Hepatocyte (in vitro differentiated cells): ENCODE measurements around the gene NKIRAS2. TPM values are rescaled to one million over a fixed set of nuclear protein-coding genes. Genes with fewer than 3 reads are reported as not detected.

Experiments used
- DNase-seq: peaks from one replicate; pipeline ENCODE4 v3.0.0-alpha.2; 2016; ENCODE audit warnings: low spot score
- H2AFZ ChIP-seq: fragments of 200-600 bp; sonication (generic); 2 replicates; pipeline ENCODE4 v1.6.0; 2016; ENCODE audit warnings: antibody characterized with exemption, mild to moderate bottlenecking
- H3K27ac ChIP-seq: fragments of 200-600 bp; sonication (generic); 2 replicates; pipeline ENCODE4 v1.5.1; 2016; ENCODE audit warnings: mild to moderate bottlenecking
- H3K27me3 ChIP-seq: fragments of 200-600 bp; sonication (generic); 2 replicates; pipeline ENCODE4 v1.6.1; 2016
- H3K36me3 ChIP-seq: fragments of 200-600 bp; sonication (generic); replicated peaks from 2 replicates; pipeline ENCODE4 v1.5.1; 2016; ENCODE audit warnings: low read depth; ENCODE audit not compliant: insufficient read depth
- H3K4me1 ChIP-seq: fragments of 200-600 bp; sonication (generic); 2 replicates; pipeline ENCODE4 v1.5.1; 2016; ENCODE audit warnings: mild to moderate bottlenecking, moderate library complexity; ENCODE audit not compliant: insufficient read depth
- H3K4me2 ChIP-seq: fragments of 200-600 bp; sonication (generic); 2 replicates; pipeline ENCODE4 v1.6.0; 2016
- H3K4me3 ChIP-seq: fragments of 200-600 bp; sonication (generic); 2 replicates; pipeline ENCODE4 v1.5.1; 2016; ENCODE audit warnings: mild to moderate bottlenecking
- H3K79me2 ChIP-seq: fragments of 200-600 bp; sonication (generic); 2 replicates; pipeline ENCODE4 v1.6.0; 2017; ENCODE audit warnings: mild to moderate bottlenecking
- H3K9me2 ChIP-seq: fragments of 200-600 bp; sonication (generic); replicated peaks from 2 replicates; pipeline ENCODE4 v1.6.0; 2017; ENCODE audit warnings: mild to moderate bottlenecking; ENCODE audit not compliant: insufficient read depth
- H3K9me3 ChIP-seq: fragments of 200-600 bp; sonication (generic); 2 replicates; pipeline ENCODE4 v1.5.1; 2016; ENCODE audit warnings: low read depth, mild to moderate bottlenecking
- H4K20me1 ChIP-seq: fragments of 200-600 bp; sonication (generic); 2 replicates; pipeline ENCODE4 v1.6.0; 2016; ENCODE audit warnings: mild to moderate bottlenecking; ENCODE audit not compliant: insufficient read depth, poor library complexity, severe bottlenecking
- CTCF ChIP-seq: fragments of 200-600 bp; sonication (generic); IDR thresholded peaks from 2 replicates; pipeline ENCODE4 v1.5.1; 2016; ENCODE audit warnings: antibody characterized with exemption, mild to moderate bottlenecking; ENCODE audit not compliant: poor library complexity
- EZH2 ChIP-seq: fragments of 200-600 bp; sonication (generic); IDR thresholded peaks from 2 replicates; pipeline ENCODE4 v1.6.1; 2016; ENCODE audit warnings: antibody characterized with exemption, mild to moderate bottlenecking, borderline replicate concordance
- EZH2phosphoT487 ChIP-seq: fragments of 200-600 bp; sonication (generic); IDR thresholded peaks from one replicate; pipeline ENCODE4 v1.6.1; 2018; ENCODE audit warnings: antibody characterized with exemption, mild to moderate bottlenecking, low read depth, moderate library complexity; ENCODE audit not compliant: unreplicated experiment, severe bottlenecking
- WGBS: methylation state at CpG from one replicate; pipeline ENCODE4 v1.1.6; 2016; ENCODE audit warnings: low lambda C conversion rate; ENCODE audit errors: missing lambda C conversion rate; 5-methylcytosine and 5-hydroxymethylcytosine counted together
- polyA plus RNA-seq: library from polyadenylated mRNA; unstranded; fragments of >200 nt; fragmentation: Nextera tagmentation; extraction: Ambion mirVana; gene quantifications from 2 replicates; pipeline ENCODE4 v1.2.1, GENCODE V29; 2016
- total RNA-seq: library from RNA; depleted of rRNA; stranded (reverse); fragments of >200 nt; gene quantifications from 2 replicates; pipeline ENCODE4 v1.2.3, GENCODE V29; 2014

Gene NKIRAS2
- total and polyA plus RNA-seq, 2 experiments from 2014 or later = 40.8 to 55.0 TPM

GRCh38 chr17:41989702-41990419 lies 30.0 kb upstream of the NKIRAS2 start:
- WGBS = 76% methylated on average over 5 of the region's 5 CpGs
- peak; percentile 30 for DNase-seq

GRCh38 chr17:41992576-41992975 lies 27.3 kb upstream of the NKIRAS2 start:
- H3K4me1 ChIP-seq = peaks cover 17% of the 10 kb centered on the region
- no peak overlapping the region for H3K27ac ChIP-seq
- H3K27me3 ChIP-seq = no peaks in the 10 kb centered on the region
- H3K4me3 ChIP-seq = no peak overlapping the region
- TF ChIP-seq EZH2phosphoT487 (no peak), EZH2 (no peak), CTCF (no peak)
- 93% methylated on average over 3 of the region's 3 CpGs for WGBS
- H4K20me1 ChIP-seq = no peaks in the 10 kb centered on the region
- peaks cover 9% of the 10 kb centered on the region for H3K36me3 ChIP-seq
- no peak overlapping the region for H2AFZ ChIP-seq
- no peaks in the 10 kb centered on the region for H3K9me3 ChIP-seq
- no peaks in the 10 kb centered on the region for H3K9me2 ChIP-seq
- no peak for DNase-seq
- H3K4me2 ChIP-seq = no peak overlapping the region
- peaks cover 14% of the 10 kb centered on the region for H3K79me2 ChIP-seq

More at GRCh38 chr17:41989702-41990419, 30.0 kb upstream of the NKIRAS2 start:
- H3K27me3 ChIP-seq = no peaks in the 10 kb centered on the region
- no peaks in the 10 kb centered on the region for H3K9me2 ChIP-seq
- H3K36me3 ChIP-seq = peaks cover 9% of the 10 kb centered on the region
- peaks cover 17% of the 10 kb centered on the region for H3K4me1 ChIP-seq
- no peaks in the 10 kb centered on the region for H3K9me3 ChIP-seq
- peak overlapping the region; percentile 58 for H3K27ac ChIP-seq
- peaks cover 9% of the 10 kb centered on the region for H3K79me2 ChIP-seq
- no peak overlapping the region for H2AFZ ChIP-seq
- peak overlapping the region; percentile 18 for H3K4me2 ChIP-seq
- TF ChIP-seq EZH2 (no peak), EZH2phosphoT487 (no peak)
- no peak overlapping the region for H3K4me3 ChIP-seq
- H4K20me1 ChIP-seq = no peaks in the 10 kb centered on the region

- Histone ChIP-seq H3K9me3 (no peaks in the 10 kb centered on the region), H3K4me2 (no peak overlapping the region), H3K79me2 (peaks cover 44% of the 10 kb centered on the region), H3K4me3 (no peak overlapping the region), H3K27ac (no peak overlapping the region), H3K36me3 (peaks cover 5% of the 10 kb centered on the region), H3K27me3 (no peaks in the 10 kb centered on the region), H4K20me1 (peaks cover 4% of the 10 kb centered on the region), H3K9me2 (no peaks in the 10 kb centered on the region), H2AFZ (no peak overlapping the region), H3K4me1 (no peaks in the 10 kb centered on the region)
- DNase-seq = no peak
- WGBS = 91% methylated on average over 2 of the region's 2 CpGs
- no peak for TF ChIP-seq CTCF
- TF ChIP-seq EZH2 = no peak
- no peak for TF ChIP-seq EZH2phosphoT487
Observed at GRCh38 chr17:41996855-41997164, 23.1 kb upstream of the NKIRAS2 start.

DNA sequence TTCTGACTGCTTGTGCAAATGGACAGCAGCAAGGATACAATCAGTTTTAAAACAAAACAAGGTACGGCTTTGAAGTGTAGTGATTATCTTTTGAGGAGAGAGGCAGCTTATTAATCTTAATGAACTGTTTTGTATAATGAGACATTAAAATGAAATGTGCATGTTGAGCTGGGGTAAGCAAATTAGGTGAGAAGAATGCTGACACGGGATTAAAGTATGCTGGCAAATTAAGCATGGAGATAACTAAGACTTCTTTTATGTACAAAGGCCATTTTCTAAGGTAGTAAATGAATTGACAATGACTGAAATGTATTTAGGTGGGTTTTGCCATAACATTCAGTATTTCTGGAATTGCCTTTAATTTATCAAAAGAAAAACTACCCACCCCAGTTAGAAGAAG lies 21.4 kb upstream of the NKIRAS2 start:
- Histone ChIP-seq H3K4me2 (no peak overlapping the region), H3K27me3 (no peaks in the 10 kb centered on the region), H3K27ac (no peak overlapping the region), H3K4me3 (no peak overlapping the region), H2AFZ (no peak overlapping the region), H3K4me1 (peaks cover 14% of the 10 kb centered on the region), H3K9me3 (no peaks in the 10 kb centered on the region), H3K36me3 (no peaks in the 10 kb centered on the region), H4K20me1 (peaks cover 14% of the 10 kb centered on the region), H3K79me2 (peaks cover 60% of the 10 kb centered on the region), H3K9me2 (no peaks in the 10 kb centered on the region)
- no peak for DNase-seq
- TF ChIP-seq CTCF (no peak), EZH2phosphoT487 (no peak), EZH2 (no peak)
- WGBS = 50% methylated on average over 2 of the region's 2 CpGs
